DMS53 treated with DMSO at 0.1 percent for 48 hours (cell line): ENCODE results near the gene CXCL14.

Experiments used
- DNase-seq: peaks from one replicate; lab custom pipeline; 2025; ENCODE audit not compliant: unreplicated experiment; lab: John Stamatoyannopoulos, UW

Gene CXCL14

DNA sequence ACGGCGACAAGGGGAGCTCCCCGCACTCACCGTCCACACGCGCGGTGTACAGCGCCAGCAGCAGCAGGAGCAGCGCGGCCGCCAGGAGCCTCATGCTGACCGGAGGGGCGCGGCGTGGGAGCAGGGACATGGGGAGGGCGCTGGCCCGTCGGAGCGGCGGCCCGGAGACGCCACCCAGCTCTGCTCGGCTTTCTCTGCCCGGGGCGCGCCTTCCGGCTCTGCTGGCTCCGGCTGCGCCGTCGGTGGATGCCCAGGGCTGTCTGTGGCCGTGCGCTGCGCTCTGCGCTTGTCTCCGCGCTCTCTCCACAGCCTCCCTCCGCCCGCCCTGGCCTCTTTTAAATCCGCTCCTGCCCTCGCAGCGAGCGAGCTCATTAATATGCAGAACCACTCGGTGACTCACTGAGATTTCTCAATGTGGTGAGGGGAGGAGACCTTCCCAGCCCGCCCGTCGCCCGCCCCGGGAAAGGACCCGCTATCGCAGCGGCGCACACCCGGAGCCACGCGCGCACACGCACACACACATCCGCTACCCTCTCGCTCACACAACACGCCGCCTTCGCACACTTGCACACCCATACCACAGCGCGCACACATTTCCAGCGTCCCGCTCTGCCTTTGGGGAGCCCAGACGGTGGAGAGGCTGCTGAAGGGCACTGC lies at the start of gene CXCL14:
Gene CXCL14, minus strand, starts transcription at position 307 of the 657 bp plus-strand sequence. Its CDS starts 213 bp downstream, at position 94.
- no peak for DNase-seq

GRCh38 chr5:135626636-135627035 lies 47.8 kb upstream of the CXCL14 start:
- DNase-seq: no peak

GRCh38 chr5:135625961-135626360 lies 47.2 kb upstream of the CXCL14 start:
- no peak for DNase-seq

GRCh38 chr5:135625486-135625885 lies 46.7 kb upstream of the CXCL14 start:
- DNase-seq: no peak

DNA sequence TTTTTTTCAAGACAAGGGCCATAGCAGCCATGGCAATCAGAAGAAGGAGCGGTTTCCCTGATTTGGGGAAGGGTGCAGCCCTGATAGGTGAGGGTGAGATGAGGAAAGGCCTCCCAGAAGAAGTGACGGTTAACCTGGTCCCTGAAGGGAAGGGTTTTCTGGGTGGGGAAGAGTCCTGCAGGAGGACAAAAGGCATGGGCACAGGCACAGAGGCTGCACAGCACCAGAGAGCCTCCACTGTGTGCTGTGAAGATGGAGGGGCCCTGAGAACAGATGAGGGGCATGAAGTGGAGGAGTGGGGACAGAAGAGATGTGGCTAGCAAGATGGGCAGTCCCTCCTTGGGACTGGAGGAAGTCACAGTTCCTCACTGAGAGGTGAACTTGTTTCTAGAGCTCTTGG lies 46.3 kb upstream of the CXCL14 start:
- no peak for DNase-seq

DNA sequence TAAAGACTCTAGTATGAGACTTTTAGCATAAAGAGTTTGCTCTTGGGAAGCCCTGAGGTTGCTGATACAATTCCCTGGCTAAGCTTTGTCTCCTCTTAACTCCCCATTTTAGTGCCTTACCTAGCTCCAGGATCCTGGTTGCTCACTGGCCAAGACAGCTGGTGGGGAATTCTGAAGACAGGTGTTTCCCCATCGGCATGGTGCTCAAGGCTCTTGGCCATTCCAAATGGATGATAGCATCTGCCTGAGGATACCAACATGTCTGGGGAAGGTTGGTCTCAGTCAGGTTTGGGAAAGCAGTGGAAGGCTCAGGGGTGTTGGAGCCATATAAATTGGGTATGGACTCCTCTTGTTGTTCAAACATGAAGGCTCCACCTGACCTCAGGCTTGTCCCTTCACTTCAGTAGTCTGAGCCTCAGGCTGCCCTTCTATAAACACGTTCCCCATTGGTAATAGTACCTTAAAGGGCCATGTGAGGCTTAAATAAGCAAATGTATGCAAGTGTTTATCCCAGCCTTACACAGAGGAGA lies 44.5 kb upstream of the CXCL14 start:
- no peak for DNase-seq

GRCh38 chr5:135615581-135616260 lies 36.9 kb upstream of the CXCL14 start:
- no peak for DNase-seq

GRCh38 chr5:135615171-135615570 lies 36.4 kb upstream of the CXCL14 start:
- DNase-seq: no peak

- DNase-seq: no peak
Observed at GRCh38 chr5:135609981-135610380, 31.2 kb upstream of the CXCL14 start.

GRCh38 chr5:135608761-135609443 lies 30.1 kb upstream of the CXCL14 start:
- peak; percentile 20 for DNase-seq

DNA sequence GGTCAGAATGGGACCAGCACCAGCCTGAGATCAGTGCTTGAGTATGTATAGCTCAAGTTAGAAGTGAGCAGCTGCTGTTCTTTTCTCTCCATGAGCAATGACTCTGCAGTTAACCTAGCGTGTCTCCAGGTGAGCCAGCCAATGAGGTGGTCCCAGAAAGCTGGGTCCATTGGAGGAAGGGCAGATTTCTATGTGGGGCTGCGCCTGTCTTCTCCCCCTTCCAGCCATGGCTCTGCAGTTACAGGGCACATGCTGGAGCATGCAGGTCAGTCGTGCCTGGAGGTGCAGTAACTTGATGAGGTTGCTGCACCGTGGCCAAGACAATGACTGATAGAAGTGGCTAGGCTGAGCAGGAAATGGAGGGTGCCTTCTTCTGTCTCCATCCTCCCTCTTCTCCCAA lies 29.6 kb upstream of the CXCL14 start:
- no peak for DNase-seq

- no peak for DNase-seq
Observed at GRCh38 chr5:135606431-135606830, 27.6 kb upstream of the CXCL14 start.

DNA sequence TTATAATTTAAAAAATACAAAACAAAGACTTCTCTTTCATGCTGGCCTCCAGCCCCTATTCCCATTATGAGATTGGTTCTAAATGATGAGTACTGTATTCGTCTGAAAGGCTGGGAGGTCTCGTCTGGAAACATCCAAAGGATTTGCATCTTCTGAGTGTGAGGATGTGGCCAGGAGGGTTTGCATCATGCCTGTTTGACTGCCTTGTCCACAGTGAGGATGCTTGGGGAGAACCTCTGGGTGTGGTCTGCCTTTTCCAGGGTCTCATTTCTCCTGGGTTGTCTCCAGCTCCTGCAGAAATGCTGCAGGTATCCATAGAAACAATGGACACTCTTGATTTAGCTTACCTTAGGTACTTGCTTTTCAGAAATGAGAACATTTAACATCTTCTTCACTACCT lies 26.4 kb upstream of the CXCL14 start:
- no peak for DNase-seq

GRCh38 chr5:135604056-135604455 lies 25.3 kb upstream of the CXCL14 start:
- DNase-seq: no peak

DNA sequence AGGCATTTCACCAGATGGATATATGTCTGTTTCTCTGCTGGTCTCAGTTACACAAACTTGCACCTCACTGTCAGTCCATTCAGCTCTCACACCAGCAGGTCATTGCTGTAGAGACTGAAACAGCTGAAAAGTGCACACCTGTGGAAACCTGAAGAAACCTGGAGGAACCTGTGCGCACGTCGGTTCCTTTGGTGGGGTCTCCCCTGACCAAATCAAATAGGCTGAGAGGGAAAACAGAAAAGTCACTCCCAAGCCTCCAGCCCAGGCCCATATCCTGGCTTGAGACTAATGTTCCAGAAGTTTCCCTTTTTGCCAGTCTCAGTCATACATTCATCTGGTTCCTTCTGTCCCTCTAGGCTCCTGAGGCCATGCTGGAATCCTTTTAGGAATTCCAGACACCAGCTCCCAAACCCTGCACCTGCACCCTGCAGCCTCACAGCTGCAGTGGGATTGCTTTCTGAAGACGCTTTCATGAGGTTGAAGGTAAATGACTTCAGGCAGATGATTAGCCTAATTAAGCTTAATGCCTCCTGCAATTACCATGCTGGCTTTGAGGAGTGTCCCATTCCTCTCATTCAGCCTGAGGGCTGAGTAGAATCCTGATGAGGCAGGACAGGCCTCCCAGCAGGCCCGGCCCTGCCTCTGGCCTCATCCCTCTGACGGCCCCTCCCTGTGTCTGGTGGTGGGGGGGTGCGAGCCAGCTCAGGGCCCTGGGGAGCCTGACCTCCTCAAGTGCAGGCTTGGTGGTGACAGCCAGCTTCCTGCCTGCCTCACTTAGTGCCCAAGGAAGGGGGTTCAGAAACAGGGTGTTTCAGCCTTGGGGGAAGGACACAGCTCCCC lies 24.3 kb upstream of the CXCL14 start:
- DNase-seq: no peak

- no peak for DNase-seq
Observed at GRCh38 chr5:135601466-135601865, 22.7 kb upstream of the CXCL14 start.

DNA sequence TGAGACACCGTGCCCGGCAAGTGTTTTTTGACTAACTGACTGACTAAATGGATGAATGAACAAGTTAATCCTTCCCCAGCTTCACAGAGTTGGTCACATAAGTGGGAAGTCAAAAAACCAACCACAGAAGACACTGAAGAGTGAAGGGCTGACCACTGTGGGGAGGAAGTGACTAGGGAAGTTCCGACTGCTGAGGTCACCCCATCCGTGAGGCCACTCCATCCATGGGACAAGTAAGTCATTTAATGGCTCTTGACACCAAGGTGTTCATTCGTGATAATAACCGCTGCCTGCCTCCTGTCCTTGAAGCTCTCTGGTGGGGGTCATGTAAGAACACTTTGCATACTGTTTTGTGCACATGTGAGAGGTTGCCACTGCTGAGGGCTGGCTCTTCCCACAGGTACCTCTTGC lies 22.2 kb upstream of the CXCL14 start:
- no peak for DNase-seq

- DNase-seq: no peak
Observed at GRCh38 chr5:135600152-135600570, 21.4 kb upstream of the CXCL14 start.

- DNase-seq: no peak
Observed at GRCh38 chr5:135599421-135600151, 20.8 kb upstream of the CXCL14 start.

GRCh38 chr5:135598691-135599395 lies 20.1 kb upstream of the CXCL14 start:
- DNase-seq: no peak
